Astrocyte (in vitro differentiated cells and primary cell): Measurements from ENCODE around the gene GMNN. TPM values are rescaled to one million over a fixed set of nuclear protein-coding genes. Genes with fewer than 3 reads are reported as not detected.

Experiments
- DNase-seq: peaks from one replicate; pipeline ENCODE4 v3.0.0-alpha.2; 2010; ENCODE audit warnings: low read depth
- FAIRE-seq: peaks from 2 replicates; lab custom pipeline; 2011; peaks lifted over from hg19 to GRCh38; lab: Jason Lieb, UNC
- H2AFZ ChIP-seq: 2 replicates; pipeline ENCODE4 v1.6.0; 2012; ENCODE audit warnings: low read depth, low read length, inconsistent platforms
- H3K27ac ChIP-seq: 2 replicates; pipeline ENCODE4 v1.5.1; 2011; ENCODE audit warnings: low read depth, low read length, inconsistent platforms
- H3K27me3 ChIP-seq: 2 replicates; pipeline ENCODE4 v1.6.0; 2011; ENCODE audit warnings: low read length, inconsistent platforms; ENCODE audit not compliant: insufficient read depth
- H3K36me3 ChIP-seq: 2 replicates; pipeline ENCODE4 v1.5.1; 2011; ENCODE audit warnings: low read length, inconsistent platforms; ENCODE audit not compliant: insufficient read depth
- H3K4me1 ChIP-seq: 2 replicates; pipeline ENCODE4 v1.5.1; 2011; ENCODE audit warnings: low read length, inconsistent platforms; ENCODE audit not compliant: insufficient read depth
- H3K4me2 ChIP-seq: 2 replicates; pipeline ENCODE4 v1.6.0; 2012; ENCODE audit warnings: low read length, inconsistent platforms
- H3K4me3 ChIP-seq: 2 replicates; pipeline ENCODE4 v1.5.1; 2011; ENCODE audit warnings: low read depth, mild to moderate bottlenecking, low read length, inconsistent platforms; ENCODE audit not compliant: insufficient read depth
- H3K79me2 ChIP-seq: 2 replicates; pipeline ENCODE4 v1.6.0; 2012; ENCODE audit warnings: mild to moderate bottlenecking, low read length, inconsistent platforms; ENCODE audit not compliant: insufficient read depth
- H3K9ac ChIP-seq: 2 replicates; pipeline ENCODE4 v1.6.0; 2012; ENCODE audit warnings: mild to moderate bottlenecking, low read length, inconsistent platforms
- H3K9me3 ChIP-seq: 2 replicates; pipeline ENCODE4 v1.5.1; 2012; ENCODE audit warnings: low read depth, mild to moderate bottlenecking, low read length, inconsistent platforms; ENCODE audit not compliant: insufficient read depth
- H4K20me1 ChIP-seq: 2 replicates; pipeline ENCODE4 v1.6.0; 2012; ENCODE audit warnings: low read length, inconsistent platforms; ENCODE audit not compliant: insufficient read depth
- H3K27ac Mint-ChIP-seq: one replicate; pipeline ENCODE4 v1.8.0; 2021; ENCODE audit warnings: mild to moderate bottlenecking, mixed read lengths; ENCODE audit not compliant: unreplicated experiment
- H3K27me3 Mint-ChIP-seq: one replicate; pipeline ENCODE4 v1.8.0; 2021; ENCODE audit warnings: low read depth, mixed read lengths; ENCODE audit not compliant: unreplicated experiment
- H3K36me3 Mint-ChIP-seq: one replicate; pipeline ENCODE4 v1.8.0; 2021; ENCODE audit warnings: low read depth, mixed read lengths; ENCODE audit not compliant: unreplicated experiment
- H3K4me1 Mint-ChIP-seq: one replicate; pipeline ENCODE4 v1.8.0; 2021; ENCODE audit warnings: low read depth, mixed read lengths; ENCODE audit not compliant: unreplicated experiment
- H3K4me3 Mint-ChIP-seq: one replicate; pipeline ENCODE4 v1.8.0; 2021; ENCODE audit warnings: mild to moderate bottlenecking, moderate library complexity, mixed read lengths; ENCODE audit not compliant: unreplicated experiment
- H3K9me3 Mint-ChIP-seq: one replicate; pipeline ENCODE4 v1.8.0; 2021; ENCODE audit warnings: mild to moderate bottlenecking, mixed read lengths; ENCODE audit not compliant: unreplicated experiment
- CTCF ChIP-seq: IDR thresholded peaks from 2 replicates; pipeline ENCODE4 v1.5.1; 2011; ENCODE audit warnings: low read depth, mild to moderate bottlenecking, inconsistent platforms, low read length, moderate library complexity; ENCODE audit not compliant: insufficient read depth
- EZH2 ChIP-seq: IDR thresholded peaks from 2 replicates; pipeline ENCODE4 v1.6.1; 2012; ENCODE audit warnings: mild to moderate bottlenecking, low read length, inconsistent platforms; ENCODE audit not compliant: insufficient read depth
- total RNA-seq: library from RNA; stranded (reverse); gene quantifications from 2 replicates; pipeline ENCODE4 v1.2.1, GENCODE V29; 2021

GMNN gene
- total RNA-seq, 1 donor from 2014 or later = 16.4 TPM

GRCh38 chr6:24798740-24799540, 24.2 kb downstream of the GMNN start, which contains the start of gene ARMH2:
Gene ARMH2, minus strand, starts transcription at chr6:24798917. Its CDS starts 60 bp downstream, at chr6:24798857.
- H3K4me1 Mint-ChIP-seq = peaks cover 26% of the 10 kb centered on the region
- H3K4me2 ChIP-seq = no peak within 1 kb of the TSS
- H2AFZ ChIP-seq = no peak within 1 kb of the TSS
- H3K4me1 ChIP-seq = no peaks in the 10 kb centered on the region
- peak within 1 kb of the TSS; percentile 13 for H3K4me3 Mint-ChIP-seq
- TF ChIP-seq CTCF = no peak
- no peak for DNase-seq
- H3K27me3 ChIP-seq = no peaks in the 10 kb centered on the region
- no peaks in the 10 kb centered on the region for H3K9me3 Mint-ChIP-seq
- H3K79me2 ChIP-seq = no peaks in the 10 kb centered on the region
- FAIRE-seq = no peak
- no peak within 1 kb of the TSS for H3K9ac ChIP-seq
- H3K36me3 Mint-ChIP-seq = no peaks in the 10 kb centered on the region
- H3K27ac ChIP-seq = no peak within 1 kb of the TSS
- peak within 1 kb of the TSS; percentile 35 for H3K27ac Mint-ChIP-seq
- no peaks in the 10 kb centered on the region for H3K36me3 ChIP-seq
- no peak within 1 kb of the TSS for H3K4me3 ChIP-seq
- no peaks in the 10 kb centered on the region for H4K20me1 ChIP-seq
- H3K9me3 ChIP-seq = no peaks in the 10 kb centered on the region
- no peaks in the 10 kb centered on the region for H3K27me3 Mint-ChIP-seq

- Mint-ChIP-seq H3K27me3 (no peaks in the 10 kb centered on the region), H3K4me3 (no peak overlapping the region), H3K36me3 (no peaks in the 10 kb centered on the region), H3K4me1 (peaks cover 26% of the 10 kb centered on the region), H3K9me3 (no peaks in the 10 kb centered on the region), H3K27ac (peak overlapping the region; percentile 35)
- H3K9ac ChIP-seq = no peak overlapping the region
- FAIRE-seq (no peak), DNase-seq (no peak)
- no peak for TF ChIP-seq CTCF
- no peak for TF ChIP-seq EZH2
- H3K4me3 ChIP-seq = no peak overlapping the region
- no peaks in the 10 kb centered on the region for H4K20me1 ChIP-seq
- H3K4me2 ChIP-seq = no peak overlapping the region
- no peaks in the 10 kb centered on the region for H3K9me3 ChIP-seq
- no peak overlapping the region for H3K27ac ChIP-seq
- no peaks in the 10 kb centered on the region for H3K79me2 ChIP-seq
- H3K27me3 ChIP-seq = no peaks in the 10 kb centered on the region
- H3K4me1 ChIP-seq = no peaks in the 10 kb centered on the region
- H2AFZ ChIP-seq = no peak overlapping the region
- H3K36me3 ChIP-seq = no peaks in the 10 kb centered on the region
These were observed 24.8 kb downstream of the GMNN start for GRCh38 chr6:24799541-24799915.
